Keratinocyte (primary cell): Measurements from ENCODE around the gene CEMP1. TPM values are rescaled to one million over a fixed set of nuclear protein-coding genes. Genes with fewer than 3 reads are reported as not detected.

ENCODE experiments used
- DNase-seq: peaks from one replicate; pipeline ENCODE4 v3.0.0-alpha.2; 2011; ENCODE audit warnings: low read depth, missing footprints, low spot score
- FAIRE-seq: peaks from 2 replicates; lab custom pipeline; 2011; peaks lifted over from hg19 to GRCh38; lab: Jason Lieb, UNC
- H2AFZ ChIP-seq: 2 replicates; pipeline ENCODE4 v1.6.0; 2012; ENCODE audit warnings: low read length, control low read depth, inconsistent platforms; ENCODE audit not compliant: control insufficient read depth
- H3K27ac ChIP-seq: 2 replicates; pipeline ENCODE4 v1.5.1; 2011; ENCODE audit warnings: low read length; ENCODE audit not compliant: control insufficient read depth, insufficient read depth
- H3K27me3 ChIP-seq: 3 replicates; pipeline ENCODE4 v1.6.0; 2011; ENCODE audit warnings: low read length; ENCODE audit not compliant: control insufficient read depth, insufficient read depth; ENCODE audit errors: extremely low read depth
- H3K36me3 ChIP-seq, 2 experiments: 2 replicates in 1 of 2; 3 replicates in 1 of 2; pipeline ENCODE4 v1.5.1; 2011; ENCODE audit warnings: low read length in 2 of 2, mild to moderate bottlenecking in 1 of 2; ENCODE audit not compliant: control insufficient read depth in 2 of 2, insufficient read depth in 2 of 2; ENCODE audit errors: extremely low read depth in 1 of 2
- H3K4me1 ChIP-seq: 3 replicates; pipeline ENCODE4 v1.5.1; 2011; ENCODE audit warnings: low read length; ENCODE audit not compliant: control insufficient read depth, insufficient read depth; ENCODE audit errors: extremely low read depth
- H3K4me2 ChIP-seq: 3 replicates; pipeline ENCODE4 v1.6.0; 2011; ENCODE audit warnings: low read depth, low read length; ENCODE audit not compliant: control insufficient read depth, insufficient read depth; ENCODE audit errors: extremely low read depth
- H3K4me3 ChIP-seq, 3 experiments: fragments of 200-600 bp in 1 of 3; sonication (generic) in 1 of 3; 2 replicates in 2 of 3; 3 replicates in 1 of 3; pipeline ENCODE4 v1.5.1; 2011 to 2016; ENCODE audit warnings: low read length in 3 of 3, mild to moderate bottlenecking in 3 of 3, control low read depth in 2 of 3, inconsistent platforms in 1 of 3, low read depth in 1 of 3, mixed read lengths in 1 of 3, mixed run types in 1 of 3, moderate library complexity in 1 of 3; ENCODE audit not compliant: control insufficient read depth in 2 of 3, insufficient read depth in 2 of 3; ENCODE audit errors: extremely low read depth in 1 of 3
- H3K79me2 ChIP-seq: 2 replicates; pipeline ENCODE4 v1.6.0; 2012; ENCODE audit warnings: low read length; ENCODE audit not compliant: control insufficient read depth, insufficient read depth
- H3K9ac ChIP-seq: 3 replicates; pipeline ENCODE4 v1.6.0; 2011; ENCODE audit warnings: low read length; ENCODE audit not compliant: control insufficient read depth, insufficient read depth; ENCODE audit errors: extremely low read depth
- H3K9me1 ChIP-seq: 3 replicates; pipeline ENCODE4 v1.6.0; 2011; ENCODE audit warnings: low read length; ENCODE audit not compliant: control insufficient read depth, insufficient read depth; ENCODE audit errors: extremely low read depth
- H3K9me3 ChIP-seq: 2 replicates; pipeline ENCODE4 v1.5.1; 2012; ENCODE audit warnings: low read depth, low read length; ENCODE audit not compliant: control insufficient read depth
- H4K20me1 ChIP-seq: 3 replicates; pipeline ENCODE4 v1.6.0; 2011; ENCODE audit warnings: low read length; ENCODE audit not compliant: control insufficient read depth, insufficient read depth; ENCODE audit errors: extremely low read depth
- CTCF ChIP-seq, 3 experiments: IDR thresholded peaks in 1 of 3; conservative IDR thresholded peaks in 1 of 3; optimal IDR thresholded peaks in 1 of 3; 2 replicates in 2 of 3; 3 replicates in 1 of 3; pipeline versions ENCODE3 to v1.5.1; 2011; ENCODE audit warnings: low read length in 3 of 3, mild to moderate bottlenecking in 3 of 3, moderate library complexity in 2 of 3, control low read depth in 1 of 3, inconsistent platforms in 1 of 3; ENCODE audit not compliant: insufficient read depth in 2 of 3; ENCODE audit errors: extremely low read depth in 1 of 3
- EZH2 ChIP-seq: IDR thresholded peaks from one replicate; pipeline ENCODE4 v1.6.1; 2012; ENCODE audit warnings: inconsistent platforms, mild to moderate bottlenecking, low read length, moderate library complexity
- dilution Hi-C: fragments of 300-500 bp; cut with MboI; formaldehyde crosslinking; loops from one replicate; pipeline ENCODE4 v1.7.0; 2020; ENCODE audit warnings: low sequenced_read_pairs; ENCODE audit not compliant: extremely low pct_ligation_motif_present
- polyA plus RNA-seq, 5 experiments: library from polyadenylated mRNA; depleted of rRNA in 3 of 5; stranded (reverse) in 3 of 5; stranded (forward) in 1 of 5; unstranded in 1 of 5; fragments of >200 nt; gene quantifications; 1 replicate in 1 of 5; 2 replicates in 3 of 5; 3 replicates in 1 of 5; pipeline versions ENCODE4 v1.2.1 to v1.2.3, GENCODE V29; 2011 to 2012; ENCODE audit warnings: missing spikeins in 2 of 5, low read depth in 1 of 5, low replicate concordance in 1 of 5

The CEMP1 gene
- polyA plus RNA-seq, 1 donor (not counting 4 experiments of a cell fraction or from before 2014, with no cell fraction given) = not detected

GRCh38 chr16:2493605-2494004 lies 37.6 kb downstream of the CEMP1 start:
- Histone ChIP-seq H3K9ac (no peak overlapping the region), H3K27ac (no peak overlapping the region), H3K36me3 (peaks cover 0 to 11% of the 10 kb centered on the region in 2 experiments), H3K79me2 (no peaks in the 10 kb centered on the region), H3K4me2 (no peak overlapping the region), H3K27me3 (no peaks in the 10 kb centered on the region), H3K9me1 (no peaks in the 10 kb centered on the region), H3K4me1 (peaks cover 13% of the 10 kb centered on the region), H3K4me3 (no peak overlapping the region), H2AFZ (no peak overlapping the region), H3K9me3 (no peaks in the 10 kb centered on the region), H4K20me1 (peaks cover 3% of the 10 kb centered on the region)
- DNase-seq = no peak
- TF ChIP-seq EZH2 = no peak
- no peak for TF ChIP-seq CTCF (optimal IDR thresholded peaks at IDR 0.05 in 1 of 3, IDR thresholded peaks at IDR 0.05 in 1 of 3, conservative IDR thresholded peaks at IDR 0.05 in 1 of 3; ENCODE audit: extremely low read depth in 1 of 3, insufficient read depth in 2 of 3, low read length in 3 of 3)
- no peak for FAIRE-seq
- dilution Hi-C loops = no loop called here

GRCh38 chr16:2492292-2492691 lies 38.9 kb downstream of the CEMP1 start:
- H4K20me1 ChIP-seq = peaks cover 3% of the 10 kb centered on the region
- no peaks in the 10 kb centered on the region for H3K27me3 ChIP-seq
- peaks cover 0 to 11% of the 10 kb centered on the region in 2 experiments for H3K36me3 ChIP-seq
- no peak overlapping the region for H3K4me2 ChIP-seq
- H3K4me3 ChIP-seq = no peak overlapping the region
- H3K79me2 ChIP-seq = no peaks in the 10 kb centered on the region
- no peak overlapping the region for H3K9ac ChIP-seq
- peaks cover 9% of the 10 kb centered on the region for H3K4me1 ChIP-seq
- FAIRE-seq (no peak), DNase-seq (no peak)
- no peak overlapping the region for H3K27ac ChIP-seq
- H2AFZ ChIP-seq = no peak overlapping the region
- no peak for TF ChIP-seq CTCF (optimal IDR thresholded peaks at IDR 0.05 in 1 of 3, IDR thresholded peaks at IDR 0.05 in 1 of 3, conservative IDR thresholded peaks at IDR 0.05 in 1 of 3; ENCODE audit: extremely low read depth in 1 of 3, insufficient read depth in 2 of 3, low read length in 3 of 3)
- TF ChIP-seq EZH2 = no peak
- dilution Hi-C loops = no loop called here
- H3K9me3 ChIP-seq = no peaks in the 10 kb centered on the region
- H3K9me1 ChIP-seq = no peaks in the 10 kb centered on the region
